Measurements from ENCODE around the gene ZNF438.

The ZNF438 gene

DNA sequence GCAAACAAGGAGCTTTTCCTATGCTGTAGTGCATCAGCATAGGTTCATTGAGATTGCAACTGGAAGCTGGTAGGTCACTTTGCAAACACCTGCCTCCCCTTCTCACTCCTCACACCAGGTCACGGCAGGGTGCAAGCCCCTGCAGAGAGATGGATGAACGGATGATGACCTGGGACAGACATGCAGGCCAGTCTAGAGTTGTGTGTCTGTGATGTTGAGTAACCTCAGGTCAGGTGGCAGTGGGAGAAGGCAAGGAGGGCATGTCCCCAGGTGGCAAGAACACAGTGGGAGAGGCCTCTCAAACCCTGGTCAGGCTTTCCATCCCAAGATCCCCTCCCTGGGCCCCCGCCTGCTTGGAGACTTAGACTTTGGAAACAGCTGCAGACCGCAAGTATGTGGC, 205.0 kb downstream of the ZNF438 start:
- no peak for DNase-seq (ENCODE audit: low spot score)

DNA sequence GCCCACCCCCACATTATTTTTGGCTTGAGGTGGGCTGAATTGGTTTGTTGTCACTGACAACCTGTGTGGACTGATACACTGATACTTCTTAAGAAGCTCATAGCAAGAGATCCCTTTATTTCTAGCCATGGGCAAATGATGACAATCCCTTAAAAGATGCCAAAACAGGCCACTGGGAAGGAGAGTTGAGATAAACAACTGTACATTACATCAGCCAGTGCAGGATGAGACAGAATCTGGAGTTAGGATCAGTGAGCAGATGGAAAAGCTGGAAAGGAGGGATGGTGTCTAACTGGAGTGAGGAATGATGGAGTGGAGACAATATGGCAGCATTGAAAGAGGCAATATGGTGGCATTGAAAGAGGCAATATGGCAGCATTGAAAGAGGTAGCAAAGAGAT, 206.2 kb downstream of the ZNF438 start:
- no peak for DNase-seq (ENCODE audit: low spot score)

DNA sequence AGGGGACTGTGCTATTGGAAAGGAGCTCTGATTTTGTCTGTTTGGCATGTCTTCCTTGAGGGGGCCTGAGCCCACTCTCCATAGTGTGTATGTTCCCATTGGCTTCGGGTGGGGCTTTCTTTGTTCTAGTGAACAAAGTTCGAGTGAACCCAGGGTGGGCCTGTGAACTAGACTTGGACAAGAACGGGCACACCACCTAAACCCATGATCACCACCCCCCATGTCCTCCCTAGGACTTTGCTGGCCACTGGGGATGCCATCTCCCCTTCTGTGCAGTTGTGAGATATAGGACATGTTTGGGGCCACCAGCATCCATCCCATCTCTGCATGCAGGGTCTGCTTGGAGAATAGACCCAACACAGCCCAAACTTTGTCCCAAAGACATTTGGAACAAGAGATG, 206.6 kb downstream of the ZNF438 start:
- no peak for DNase-seq (ENCODE audit: low spot score)

DNA sequence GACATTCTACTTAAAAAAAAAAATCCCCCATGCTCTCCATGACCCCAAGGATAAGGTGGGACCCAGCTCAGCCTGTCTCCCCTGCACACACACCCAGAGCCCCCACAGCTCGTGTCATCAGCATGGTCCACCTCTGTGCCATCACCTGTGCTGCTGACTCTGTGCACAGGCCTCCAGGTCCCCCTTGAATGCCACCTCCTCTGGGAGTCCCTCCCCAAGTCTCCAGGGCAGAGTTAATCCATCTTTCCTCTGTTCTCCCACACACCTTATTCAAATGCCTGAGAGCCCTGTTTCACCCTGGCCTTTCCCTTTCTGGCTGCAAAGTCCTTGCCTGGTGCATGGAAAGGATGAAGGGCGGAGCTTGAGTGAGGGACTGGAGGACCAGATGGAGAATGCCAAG, 208.0 kb downstream of the ZNF438 start:
- no peak for DNase-seq (ENCODE audit: low spot score)

DNA sequence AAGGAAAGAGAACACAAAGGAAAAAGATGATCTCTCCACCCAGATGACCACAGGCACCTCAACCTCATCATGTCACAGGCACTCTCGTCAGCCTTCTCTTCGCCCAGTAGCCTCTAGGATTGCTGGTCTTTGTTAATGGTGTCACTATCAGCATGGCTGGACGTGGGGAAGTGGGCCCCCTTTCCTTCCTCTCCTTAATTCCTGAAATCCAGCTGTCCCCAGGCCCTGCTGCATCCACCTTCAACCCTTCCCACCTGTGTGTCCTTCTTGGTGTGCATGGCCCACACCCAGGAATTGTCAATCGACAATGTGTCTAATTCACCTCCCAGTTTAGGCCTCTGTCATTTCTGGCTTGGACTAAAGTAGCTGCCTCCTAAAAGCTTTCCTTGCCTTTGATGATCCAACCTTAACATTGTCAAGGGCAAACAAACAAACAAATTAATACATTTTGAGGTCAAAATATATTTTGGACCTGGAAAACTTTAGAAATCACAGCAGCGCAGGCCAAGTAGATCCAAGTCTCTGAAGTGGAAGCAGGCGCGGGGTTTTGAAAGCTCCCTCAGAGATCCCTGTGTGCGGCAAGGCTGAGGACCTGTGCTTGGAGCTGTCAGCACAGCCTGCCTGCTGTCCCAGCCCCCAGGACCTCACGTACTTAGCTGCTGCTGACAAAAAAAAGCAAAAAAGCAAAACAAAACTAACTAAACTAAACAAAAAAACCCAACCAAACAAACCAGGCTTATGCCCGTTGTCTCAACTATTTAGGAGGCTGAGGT, 208.8 kb downstream of the ZNF438 start:
- no peak for DNase-seq (ENCODE audit: low spot score)

DNA sequence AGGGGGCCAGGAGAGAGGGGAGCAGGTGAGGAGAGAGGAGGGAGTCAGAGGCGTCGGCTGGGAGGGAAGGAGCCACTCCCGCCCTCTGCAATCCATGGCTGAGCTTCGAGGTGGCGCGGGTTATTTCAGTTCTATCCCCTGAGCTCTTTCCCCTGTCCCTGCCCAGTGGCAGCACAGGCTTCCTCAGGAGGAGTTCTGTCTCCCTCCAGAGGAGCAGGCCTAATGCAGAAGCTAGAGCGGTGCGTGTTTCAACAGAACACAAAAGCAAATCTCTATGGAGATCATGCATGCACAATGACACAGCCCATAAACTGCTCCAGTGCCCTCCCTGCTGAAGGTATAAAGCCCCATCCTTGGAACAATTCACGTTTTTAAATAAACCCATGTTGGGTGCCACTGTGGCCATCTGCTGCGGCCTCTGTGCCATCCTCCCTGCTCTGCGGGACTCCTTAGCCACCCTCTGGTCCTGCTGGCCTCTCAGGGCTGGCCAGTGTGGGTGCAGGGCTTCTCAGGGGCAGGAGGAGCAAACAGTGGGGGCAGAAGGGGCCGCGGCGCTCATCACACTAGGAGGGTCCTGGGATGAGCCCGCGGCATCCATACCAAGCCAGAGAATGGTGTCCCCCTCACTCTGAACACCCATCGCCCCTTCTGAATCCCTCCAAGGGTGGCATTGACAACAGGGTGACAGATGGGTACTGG, 209.5 kb downstream of the ZNF438 start:
- no peak for DNase-seq (ENCODE audit: low spot score)

DNA sequence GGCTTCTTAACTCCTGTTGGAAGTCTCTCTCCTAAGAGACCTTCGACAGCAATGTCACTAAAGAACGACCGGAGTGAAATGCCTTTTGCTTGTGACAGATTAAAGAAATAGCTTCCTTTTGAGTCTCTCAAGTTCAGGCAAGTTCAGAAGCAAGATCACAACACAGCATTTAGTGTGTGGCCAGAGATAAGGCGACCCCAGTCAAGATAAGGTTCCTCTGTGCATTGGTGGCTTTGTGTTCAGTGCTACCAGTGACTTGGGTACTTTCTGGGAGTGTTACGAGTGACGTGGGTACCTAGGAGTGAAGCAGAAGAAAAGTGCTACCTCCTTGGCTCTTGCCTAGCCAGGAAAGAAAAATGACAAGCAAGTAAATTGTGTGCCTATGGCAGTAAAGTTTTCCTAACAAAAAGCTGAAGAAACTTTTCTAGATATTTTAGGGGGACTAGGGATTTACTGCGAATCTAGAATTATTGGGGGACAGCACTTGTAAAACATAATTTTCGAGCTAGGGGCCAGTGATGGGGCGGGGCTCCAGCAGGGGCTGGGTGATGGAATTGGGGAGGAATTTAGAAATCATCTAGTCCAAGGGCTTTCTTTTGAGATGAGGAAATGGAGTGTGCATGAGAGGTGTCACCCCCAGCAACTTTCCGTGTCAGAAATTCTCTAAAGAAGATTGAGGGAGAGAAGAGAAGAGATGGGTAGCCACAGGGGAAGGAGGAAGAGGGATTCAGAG, 210.2 kb downstream of the ZNF438 start:
- no peak for DNase-seq (ENCODE audit: low spot score)

DNA sequence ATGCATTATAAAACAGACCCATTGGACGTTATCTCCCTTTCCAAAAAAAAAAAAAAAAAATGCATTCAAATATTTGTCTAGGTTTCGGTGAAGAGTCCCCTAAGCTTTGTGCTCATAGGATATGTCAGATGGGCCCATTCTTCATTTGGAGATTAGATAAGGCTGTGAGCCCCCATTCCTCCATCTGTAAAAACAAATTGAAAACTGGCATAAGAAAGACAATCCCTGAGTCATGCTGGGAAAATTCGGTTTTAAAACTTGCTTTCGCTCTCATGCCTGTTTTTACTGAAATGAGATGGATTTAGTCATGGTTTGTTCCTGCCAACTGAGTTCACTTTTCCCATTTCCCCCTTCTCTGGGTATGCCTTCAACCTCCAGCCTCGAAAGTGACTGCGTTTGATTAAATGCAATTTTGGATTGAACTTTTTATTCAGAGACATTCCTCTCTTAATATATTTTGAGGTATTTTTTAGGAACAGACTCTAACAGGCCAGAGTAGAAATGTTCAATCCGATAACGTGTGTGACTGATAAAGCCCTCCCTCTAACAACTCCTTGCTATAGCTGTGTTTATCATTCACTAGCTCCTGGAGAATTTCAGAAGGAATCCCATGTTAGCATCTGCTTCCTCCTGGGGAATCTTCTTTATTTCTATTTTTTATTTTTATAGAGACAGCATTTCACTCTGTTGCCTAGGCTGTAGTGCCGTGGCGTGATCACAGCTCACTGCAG, 211.2 kb downstream of the ZNF438 start:
- no peak for DNase-seq (ENCODE audit: low spot score)

DNA sequence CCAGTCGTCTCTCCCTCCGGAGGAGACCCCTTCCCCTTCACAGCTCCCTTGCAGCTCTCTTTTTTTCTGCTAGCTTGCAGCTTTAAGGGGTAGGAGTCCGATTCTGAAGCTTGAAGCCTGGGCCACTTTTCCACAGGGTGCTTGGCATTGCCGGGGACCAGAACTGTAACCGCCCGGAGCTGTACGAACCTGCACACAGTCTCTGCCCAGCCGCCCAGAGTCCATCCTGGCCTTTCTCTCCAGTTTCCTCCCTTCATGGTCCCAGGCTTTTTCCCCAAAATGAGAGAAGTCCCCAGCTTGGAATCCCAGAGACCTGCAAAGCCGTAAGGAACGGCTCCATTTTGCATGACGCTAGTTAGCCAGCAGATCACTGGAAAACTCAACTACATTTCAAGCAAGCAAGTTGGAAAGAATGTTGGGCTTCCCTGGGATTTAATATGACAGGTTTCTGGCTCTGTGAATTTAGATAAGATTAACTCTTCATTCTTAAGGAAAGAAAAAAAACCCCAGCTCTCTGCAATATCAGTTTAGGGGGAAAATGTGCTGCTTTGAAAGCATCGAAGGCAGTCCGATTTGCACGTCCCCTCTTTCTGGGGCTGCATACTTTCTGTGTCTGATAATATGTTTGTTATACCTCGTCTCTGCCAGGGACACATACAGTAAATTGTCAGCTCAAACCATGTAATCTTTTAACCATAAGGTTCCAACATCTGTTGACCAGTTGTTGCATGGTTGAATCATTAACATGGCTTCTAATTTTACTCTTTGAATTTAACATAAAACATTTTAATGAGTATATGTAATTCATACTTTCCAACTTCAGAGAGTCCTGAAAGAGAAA, 212.1 kb downstream of the ZNF438 start:
- DNase-seq (ENCODE audit: low spot score), result no peak

DNA sequence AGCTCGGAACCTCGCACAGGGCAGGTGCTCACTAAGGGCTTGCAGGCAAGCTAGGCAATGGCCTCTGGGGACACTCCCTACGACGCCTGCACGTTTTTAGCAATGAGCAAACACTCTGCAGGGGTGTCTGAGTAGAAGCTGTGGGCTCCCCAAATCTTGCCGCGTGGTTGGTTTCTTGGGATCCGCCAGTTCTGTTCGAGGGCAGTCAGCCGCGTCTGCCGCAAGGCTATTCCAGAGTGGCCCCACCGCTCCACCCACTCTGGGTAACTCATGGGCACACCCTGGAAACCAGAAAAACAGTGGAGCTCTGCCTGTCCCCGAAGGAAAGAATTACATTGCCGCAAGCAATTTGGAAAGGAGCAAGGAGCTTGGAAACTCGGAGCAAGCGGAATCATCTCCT, 212.8 kb downstream of the ZNF438 start:
- no peak for DNase-seq (ENCODE audit: low spot score)

DNA sequence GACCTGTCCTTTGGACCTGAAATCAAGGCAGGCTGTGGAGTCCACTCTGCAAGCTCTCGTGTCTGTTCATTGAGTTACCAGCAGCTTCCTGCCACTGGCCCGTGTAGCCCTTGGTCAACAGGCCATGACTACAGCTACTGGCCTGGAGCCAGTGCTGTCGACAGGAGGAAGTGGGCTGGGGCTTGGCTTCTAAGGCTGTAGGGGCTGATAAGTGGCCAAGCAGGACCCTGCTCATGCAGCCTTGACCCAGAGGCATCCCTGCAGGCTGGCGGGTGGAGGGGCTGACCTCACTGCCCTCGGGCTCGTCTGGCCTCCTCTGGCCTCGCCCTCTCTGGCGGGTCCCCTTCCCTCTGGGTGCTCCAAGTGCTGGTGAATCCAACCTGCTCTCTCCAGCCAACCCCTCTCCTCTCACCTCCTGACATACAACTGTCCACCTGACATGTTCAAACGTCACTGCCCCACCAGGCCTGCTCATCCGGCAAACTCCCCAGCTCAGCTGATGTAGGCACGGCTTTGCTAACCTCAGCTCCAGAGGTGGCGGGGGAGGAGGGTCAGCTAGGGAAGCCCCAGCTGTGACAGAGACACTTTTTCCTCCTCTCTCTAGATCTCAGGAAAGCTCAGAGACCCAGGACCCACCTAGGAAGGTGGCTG, 213.5 kb downstream of the ZNF438 start:
- no peak for DNase-seq (ENCODE audit: low spot score)

DNA sequence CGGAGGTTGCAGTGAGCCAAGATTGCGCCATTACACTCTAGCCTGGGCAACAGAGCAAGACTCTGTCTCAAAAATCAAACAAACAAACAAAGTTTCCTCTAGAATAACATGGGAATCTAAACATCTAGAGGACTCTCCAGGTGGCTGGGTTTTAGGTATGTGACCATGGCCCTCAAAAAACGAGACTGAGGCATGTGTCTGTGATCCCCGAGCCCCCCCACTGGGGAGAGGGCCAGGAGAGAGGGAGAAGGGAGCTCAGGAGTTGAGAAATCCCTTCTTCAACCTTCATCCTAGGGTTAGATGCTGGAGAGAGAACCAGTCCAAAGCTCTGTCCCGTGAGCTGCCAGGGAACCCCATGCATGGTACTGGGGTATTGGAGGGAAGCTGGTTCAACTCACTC, 214.1 kb downstream of the ZNF438 start:
- DNase-seq (ENCODE audit: low spot score), result no peak

DNA sequence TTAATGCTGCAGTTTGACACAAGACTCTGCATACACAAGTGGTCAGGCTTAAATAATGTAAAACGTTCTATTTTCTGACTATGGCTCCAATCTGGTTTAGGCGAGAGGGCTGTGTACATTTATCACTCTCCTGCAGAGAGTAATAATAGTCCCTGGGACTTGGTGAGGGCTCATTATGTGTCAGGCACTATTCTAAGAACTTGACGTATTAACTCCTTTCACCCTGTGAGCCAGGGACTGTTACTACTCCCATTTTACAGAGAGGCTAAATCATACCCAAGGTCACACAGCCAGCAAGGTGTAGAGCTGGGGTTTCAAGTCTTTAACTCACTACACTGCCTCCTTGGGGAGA, 214.9 kb downstream of the ZNF438 start:
- DNase-seq (ENCODE audit: low spot score), result no peak

DNA sequence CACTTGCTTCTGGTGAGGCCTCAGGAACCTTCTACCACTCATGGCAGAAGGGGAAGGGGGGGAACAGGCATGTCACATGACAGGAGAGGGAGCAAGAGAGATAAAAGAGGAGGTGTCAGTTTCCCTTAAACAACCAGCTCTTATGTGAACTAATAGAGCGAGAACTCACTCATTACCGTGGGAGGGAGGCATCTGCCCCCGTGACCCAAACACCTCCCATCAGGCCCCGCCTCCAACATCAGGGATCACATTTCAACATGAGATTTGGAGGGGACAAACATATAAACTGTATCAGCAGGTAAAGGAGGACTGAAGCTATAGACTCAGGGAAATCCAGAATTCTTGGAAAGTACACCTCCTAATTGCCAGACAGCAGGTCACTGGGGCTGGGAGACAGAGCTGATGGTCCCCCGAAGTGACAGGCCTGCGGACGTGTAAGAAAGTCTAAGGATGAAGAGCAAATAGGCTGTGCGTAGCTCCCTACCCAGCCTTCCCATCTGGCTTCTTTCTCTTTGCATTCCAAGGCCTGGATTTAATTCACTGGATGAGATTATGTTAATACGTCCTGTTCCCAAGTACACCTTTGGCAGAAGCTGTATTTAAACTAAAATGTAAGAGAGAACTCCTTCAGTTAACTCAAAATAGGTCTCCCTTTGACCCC, 215.4 kb downstream of the ZNF438 start:
- no peak for DNase-seq (ENCODE audit: low spot score)

DNA sequence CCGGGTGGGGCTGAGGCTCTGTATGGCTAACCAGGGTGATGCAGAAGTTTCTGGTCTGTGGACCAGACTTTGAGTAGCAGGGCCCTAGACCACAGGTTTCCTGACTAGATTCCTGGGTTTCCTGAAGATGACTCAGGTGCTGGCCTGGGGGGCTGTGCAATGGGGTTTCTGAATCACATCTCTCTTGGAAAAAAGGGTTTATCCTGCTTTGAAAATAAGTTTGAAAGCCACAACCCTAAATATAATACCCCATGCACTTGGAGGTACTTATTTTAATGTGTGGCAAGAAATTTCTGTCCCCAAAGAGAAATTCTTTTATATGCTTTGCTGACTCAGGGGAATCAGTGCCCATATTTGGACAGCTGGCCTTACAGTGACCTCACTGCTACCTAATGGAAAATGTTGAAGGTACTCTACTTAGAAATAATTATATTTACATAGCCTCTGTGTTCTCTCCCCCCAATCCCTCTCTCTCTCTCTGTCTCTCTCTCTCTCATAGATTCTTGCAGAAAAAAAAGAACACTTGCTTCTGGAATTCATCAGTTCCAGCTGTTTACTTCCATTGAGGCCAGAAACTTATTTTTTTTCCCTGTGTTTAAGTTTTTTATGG, 217.7 kb downstream of the ZNF438 start:
- no peak for DNase-seq (ENCODE audit: low spot score)

DNA sequence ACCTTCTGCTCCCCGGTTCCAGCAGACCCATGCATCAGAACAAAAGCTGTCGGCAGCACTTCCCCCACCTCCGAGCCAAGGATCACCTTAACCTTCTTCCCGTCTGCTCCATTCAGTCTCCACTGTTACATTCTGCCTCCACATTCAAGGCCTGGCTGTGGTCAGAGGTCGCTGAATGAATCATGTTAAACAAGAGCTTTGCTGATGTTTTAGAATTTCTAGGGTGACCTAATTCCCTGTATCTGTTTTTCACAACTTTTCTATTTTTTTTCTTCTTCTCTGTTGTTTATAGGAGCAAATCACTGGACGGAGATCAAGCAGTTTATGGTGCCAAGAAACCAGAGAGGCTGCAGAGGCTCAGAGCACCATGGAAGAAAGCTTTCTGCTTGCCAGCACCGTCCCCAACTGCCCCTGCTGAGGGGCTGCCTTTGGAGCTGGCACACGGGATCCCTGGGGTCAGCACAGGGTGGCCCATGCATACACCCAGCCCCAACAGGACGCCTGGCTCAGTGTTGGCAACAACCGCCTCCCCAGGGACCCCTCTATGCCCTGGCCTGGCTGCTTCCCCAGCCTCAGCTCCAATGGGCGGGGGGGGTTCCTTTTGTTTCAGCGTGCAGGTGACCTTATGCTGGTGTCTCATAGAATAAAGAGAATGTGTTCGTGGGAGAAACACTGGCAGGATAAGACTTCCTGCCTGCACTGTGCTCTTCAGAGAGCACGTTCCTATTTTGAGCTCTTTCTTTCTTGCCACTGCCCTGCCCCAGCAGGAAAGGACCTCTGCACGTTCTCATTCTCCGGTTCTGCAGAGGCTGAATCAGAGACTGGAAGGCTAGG, 219.4 kb downstream of the ZNF438 start:
- no peak for DNase-seq (ENCODE audit: low spot score)

DNA sequence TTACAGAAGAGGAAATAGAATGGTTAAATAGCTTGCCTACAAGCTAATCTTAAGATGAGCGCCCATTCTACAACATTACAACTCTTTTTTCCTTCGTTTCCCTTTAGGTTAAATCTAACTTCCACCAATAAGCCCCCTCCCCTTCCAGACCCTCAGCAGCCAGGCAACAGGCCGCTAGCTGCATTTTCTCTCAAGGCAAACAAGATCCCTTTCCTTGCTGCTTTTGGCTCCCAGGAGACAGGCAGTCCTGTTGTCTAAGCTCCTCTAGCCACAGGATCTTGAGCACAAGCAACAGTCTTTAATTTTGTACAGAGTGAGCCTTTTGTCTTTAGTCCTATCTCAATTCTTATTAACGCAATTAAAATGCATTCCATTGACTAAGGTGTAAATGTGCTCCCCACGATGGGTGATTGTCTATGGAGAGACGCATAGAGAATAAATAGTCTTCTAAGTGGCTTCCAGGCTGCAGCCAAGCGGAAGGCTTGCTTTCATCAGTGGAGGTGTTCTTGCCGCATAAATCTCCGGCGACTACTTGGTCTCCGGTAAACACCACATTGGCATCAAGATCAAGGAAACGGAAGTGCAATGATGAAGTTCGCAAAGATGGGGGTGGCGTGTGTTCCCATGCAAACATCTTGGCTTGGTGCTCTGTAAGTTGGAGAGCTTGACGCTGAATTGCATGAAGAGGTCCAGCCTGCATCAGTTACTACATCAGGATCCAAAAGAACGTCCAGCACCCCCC, 220.2 kb downstream of the ZNF438 start:
- DNase-seq (ENCODE audit: low spot score), result no peak

DNA sequence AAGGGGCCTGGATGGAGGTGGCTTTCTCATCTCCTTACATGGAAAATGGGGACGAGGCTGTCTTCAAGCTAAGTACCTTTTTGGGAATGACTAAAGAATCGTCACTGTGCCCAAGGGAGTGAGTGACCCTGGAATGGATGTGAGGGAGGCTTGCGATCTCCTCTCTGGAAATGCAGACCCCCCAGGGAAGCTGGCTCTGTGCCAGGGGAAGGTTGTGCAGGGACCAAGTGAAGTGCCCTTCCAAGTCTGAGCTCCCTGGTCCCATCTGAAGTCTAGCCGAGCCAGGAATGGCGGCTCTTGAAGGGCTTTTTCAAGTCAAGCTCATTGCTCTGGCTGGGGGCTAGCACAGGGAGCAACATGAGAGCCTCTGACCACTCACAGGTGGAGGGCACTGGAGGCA, 221.2 kb downstream of the ZNF438 start:
- no peak for DNase-seq (ENCODE audit: low spot score)

DNA sequence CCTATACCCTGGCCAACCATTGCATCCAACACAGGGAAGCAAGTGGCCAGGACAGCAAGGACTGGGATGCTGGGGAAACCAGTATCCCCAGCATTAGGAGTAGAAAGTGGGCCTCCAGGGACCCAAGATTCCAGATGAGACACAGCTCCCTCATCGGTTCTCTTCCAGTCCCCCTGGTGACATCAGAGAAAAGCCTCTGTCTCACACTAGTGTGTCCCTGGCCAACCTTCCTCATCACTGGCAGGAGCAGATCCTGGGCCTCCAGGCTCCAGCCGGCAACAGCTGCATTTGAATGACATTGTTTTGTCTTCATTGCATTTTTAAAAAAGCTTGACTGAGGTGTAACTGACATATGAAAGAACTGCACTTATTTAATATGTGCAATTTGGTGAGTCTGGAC, 224.8 kb downstream of the ZNF438 start:
- no peak for DNase-seq (ENCODE audit: low spot score)
